IMR-90 (cell line): ENCODE results near the gene STAG1. TPM values are rescaled to one million over a fixed set of nuclear protein-coding genes. Genes with fewer than 3 reads are reported as not detected.

Source experiments
- ATAC-seq: fragments of 200-7000 bp; cut with Tn5 transposase; 2 replicates; pipeline ENCODE4 v1.9.1; 2020; ENCODE audit warnings: low read depth, mild to moderate bottlenecking, moderate library complexity
- BruUV-seq: library from RNA; stranded (reverse); fragments of 400-500 nt; replicated peaks from 2 replicates; lab custom pipeline; 2021; lab: Mats Ljungman, UMichigan
- CTCF ChIA-PET: fragments of 300-600 bp; formaldehyde crosslinking; extraction: SDS; loops from one replicate; lab custom pipeline; 2021; ENCODE audit warnings: antibody characterized with exemption; lab: Yijun Ruan, JAX
- POLR2A ChIA-PET: fragments of 300-600 bp; sonication (Branson Sonifier 250); formaldehyde crosslinking; loops from one replicate; lab custom pipeline; 2022; ENCODE audit warnings: antibody characterized with exemption; ENCODE audit not compliant: unreplicated experiment; lab: Charles Lee
- DNase-seq: peaks from one replicate; pipeline ENCODE4 v3.0.0; 2013
- H2AFZ ChIP-seq: replicated peaks from 2 replicates; pipeline ENCODE3; 2013; ENCODE audit warnings: low read length, mild to moderate bottlenecking; ENCODE audit not compliant: poor library complexity
- H2AK5ac ChIP-seq: 2 replicates; pipeline ENCODE4 v1.6.1; 2013; ENCODE audit warnings: low read depth, low read length, inconsistent platforms
- H2AK9ac ChIP-seq: replicated peaks from 2 replicates; pipeline ENCODE3; 2013; ENCODE audit warnings: mild to moderate bottlenecking, low read depth, low read length, moderate library complexity; ENCODE audit not compliant: poor library complexity
- H2BK120ac ChIP-seq: 2 replicates; pipeline ENCODE4 v1.6.1; 2013; ENCODE audit warnings: low read depth, low read length, inconsistent platforms
- H2BK15ac ChIP-seq: 3 replicates; pipeline ENCODE4 v1.6.1; 2013; ENCODE audit warnings: low read depth, low read length, inconsistent platforms
- H2BK20ac ChIP-seq: 2 replicates; pipeline ENCODE4 v1.6.1; 2013; ENCODE audit warnings: low read depth, mild to moderate bottlenecking, inconsistent platforms, low read length, moderate library complexity
- H2BK5ac ChIP-seq: 2 replicates; pipeline ENCODE4 v1.6.1; 2013; ENCODE audit warnings: mild to moderate bottlenecking, low read depth, low read length, inconsistent platforms; ENCODE audit not compliant: poor library complexity, severe bottlenecking
- H3K14ac ChIP-seq: replicated peaks from 2 replicates; pipeline ENCODE4 v1.6.1; 2013; ENCODE audit warnings: low read depth, low read length, inconsistent platforms
- H3K18ac ChIP-seq: 2 replicates; pipeline ENCODE4 v1.6.1; 2013; ENCODE audit warnings: low read depth, low read length, control low read depth
- H3K23ac ChIP-seq: 2 replicates; pipeline ENCODE4 v1.6.1; 2013; ENCODE audit warnings: low read depth, low read length, inconsistent platforms
- H3K27ac ChIP-seq: 2 replicates; pipeline ENCODE4 v1.5.1; 2013; ENCODE audit warnings: mild to moderate bottlenecking, control low read depth, low read length; ENCODE audit not compliant: insufficient read depth
- H3K27me3 ChIP-seq: 2 replicates; pipeline ENCODE4 v1.6.1; 2013; ENCODE audit warnings: low read length; ENCODE audit not compliant: control insufficient read depth, insufficient read depth
- H3K36me3 ChIP-seq: 2 replicates; pipeline ENCODE4 v1.6.1; 2013; ENCODE audit warnings: low read length, mixed read lengths; ENCODE audit not compliant: control insufficient read depth, insufficient read depth
- H3K4ac ChIP-seq: 2 replicates; pipeline ENCODE4 v1.6.1; 2013; ENCODE audit warnings: low read depth, low read length, inconsistent platforms
- H3K4me1 ChIP-seq: 2 replicates; pipeline ENCODE4 v1.6.1; 2013; ENCODE audit warnings: low read length, mixed read lengths; ENCODE audit not compliant: control insufficient read depth, insufficient read depth
- H3K4me2 ChIP-seq: 2 replicates; pipeline ENCODE4 v1.6.1; 2013; ENCODE audit warnings: low read depth, mild to moderate bottlenecking, control low read depth, low read length, moderate library complexity
- H3K4me3 ChIP-seq: 2 replicates; pipeline ENCODE4 v1.5.1; 2013; ENCODE audit warnings: low read depth, mild to moderate bottlenecking, control low read depth, low read length, moderate library complexity; ENCODE audit not compliant: insufficient read depth
- H3K56ac ChIP-seq: 2 replicates; pipeline ENCODE4 v1.6.1; 2013; ENCODE audit warnings: low read length, inconsistent platforms; ENCODE audit not compliant: insufficient read depth; ENCODE audit errors: extremely low read depth
- H3K79me1 ChIP-seq, 2 experiments: 2 replicates each; pipeline ENCODE4 v1.6.1; 2013; ENCODE audit warnings: low read length in 2 of 2, inconsistent platforms in 1 of 2, low read depth in 1 of 2
- H3K9ac ChIP-seq: 2 replicates; pipeline ENCODE4 v1.6.1; 2013; ENCODE audit warnings: low read depth, low read length, control low read depth
- H3K9me1 ChIP-seq: 2 replicates; pipeline ENCODE4 v1.6.1; 2013; ENCODE audit warnings: low read length, inconsistent platforms; ENCODE audit not compliant: insufficient read depth
- H3K9me3 ChIP-seq: 2 replicates; pipeline ENCODE4 v1.6.1; 2013; ENCODE audit warnings: low read length; ENCODE audit not compliant: control insufficient read depth, insufficient read depth
- H4K20me1 ChIP-seq: 2 replicates; pipeline ENCODE4 v1.6.1; 2013; ENCODE audit warnings: low read length, inconsistent platforms; ENCODE audit not compliant: insufficient read depth
- H4K5ac ChIP-seq: 2 replicates; pipeline ENCODE4 v1.6.1; 2013; ENCODE audit warnings: mild to moderate bottlenecking, low read depth, low read length, control low read depth
- H4K8ac ChIP-seq, 2 experiments: 2 replicates each; pipeline ENCODE4 v1.6.1; 2013; ENCODE audit warnings: low read depth in 2 of 2, low read length in 2 of 2, control low read depth in 1 of 2, inconsistent platforms in 1 of 2
- H4K91ac ChIP-seq: 2 replicates; pipeline ENCODE4 v1.6.1; 2013; ENCODE audit warnings: low read depth, low read length, inconsistent platforms; ENCODE audit not compliant: insufficient read depth
- BHLHE40 ChIP-seq: fragments of 150-350 bp; IDR thresholded peaks from 2 replicates; pipeline ENCODE4 v1.6.1; 2016; ENCODE audit warnings: mild to moderate bottlenecking, low read depth, low read length
- CEBPB ChIP-seq: IDR thresholded peaks from 2 replicates; pipeline ENCODE4 v1.6.1; 2012; ENCODE audit warnings: low read depth, low read length, improper control_type of control experiment
- CTCF ChIP-seq: conservative IDR thresholded peaks from 2 replicates; pipeline ENCODE4 v1.5.1; 2012; ENCODE audit warnings: mild to moderate bottlenecking, low read depth, low read length, improper control_type of control experiment
- FOS ChIP-seq: fragments of 150-350 bp; IDR thresholded peaks from 2 replicates; pipeline ENCODE4 v1.6.1; 2016; ENCODE audit warnings: low read depth, low read length
- MAFK ChIP-seq: IDR thresholded peaks from 2 replicates; pipeline ENCODE4 v1.6.1; 2012; ENCODE audit warnings: low read depth, low read length, improper control_type of control experiment
- MAZ ChIP-seq: IDR thresholded peaks from 2 replicates; pipeline ENCODE4 v1.6.1; 2012; ENCODE audit warnings: low read depth, mild to moderate bottlenecking, low read length, improper control_type of control experiment, moderate library complexity, borderline replicate concordance
- POLR2A ChIP-seq: IDR thresholded peaks from 2 replicates; pipeline ENCODE4 v1.6.1; 2012; ENCODE audit warnings: mild to moderate bottlenecking, low read depth, low read length
- RAD21 ChIP-seq: IDR thresholded peaks from 2 replicates; pipeline ENCODE4 v1.6.1; 2012; ENCODE audit warnings: low read length, improper control_type of control experiment
- SMC3 ChIP-seq: fragments of 150-350 bp; IDR thresholded peaks from 2 replicates; pipeline ENCODE4 v1.6.1; 2016; ENCODE audit warnings: low read depth, mild to moderate bottlenecking, antibody characterized with exemption, low read length, moderate library complexity
- dilution Hi-C: fragments of 300-500 bp; cut with HindIII; formaldehyde crosslinking; loops from one replicate; pipeline ENCODE4 v1.14.3; 2018; ENCODE audit warnings: low sequenced_read_pairs; ENCODE audit not compliant: unreplicated experiment
- in situ Hi-C: fragments of 300-500 bp; cut with MboI; formaldehyde crosslinking; loops from 3 replicates; pipeline ENCODE4 v1.14.3; 2019; ENCODE audit warnings: low sequenced_read_pairs, inconsistent platforms, mixed read lengths
- intact Hi-C: fragments of 100-400 bp; cut with micrococcal nuclease; formaldehyde crosslinking; loops from 2 replicates; pipeline ENCODE4 v1.10.0; 2022
- polyA plus RNA-seq, 3 experiments: library from polyadenylated mRNA; depleted of rRNA; stranded (reverse); fragments of >200 nt; gene quantifications; 2 replicates each; pipeline ENCODE4 v1.2.3, GENCODE V29; 2012; ENCODE audit warnings: low replicate concordance in 1 of 3
- total RNA-seq: library from RNA; depleted of rRNA; stranded (reverse); fragments of >200 nt; gene quantifications from 2 replicates; pipeline ENCODE4 v1.2.3, GENCODE V29; 2012

STAG1 gene
- total and polyA plus RNA-seq, 2 of the 4 experiments (the other 2 are of a cell fraction): 9.6 to 32.3 TPM

- H2BK120ac ChIP-seq: no peak overlapping the region
- H3K4ac ChIP-seq: no peak overlapping the region
- H4K8ac ChIP-seq: peak overlapping the region in 1 of 2 experiments; percentile 17; a peak in 2 of 4 replicates
- 0 out of 2 replicates have a peak, but pooled peaks cover 1% of the 10 kb centered on the region for H3K36me3 ChIP-seq
- no peak overlapping the region for H3K23ac ChIP-seq
- no peak overlapping the region for H4K91ac ChIP-seq
- no peaks in the 10 kb centered on the region for H4K20me1 ChIP-seq
- no peaks in the 10 kb centered on the region for H3K9me1 ChIP-seq
- no peak overlapping the region for H2AFZ ChIP-seq
- H3K9ac ChIP-seq: no peak overlapping the region
- no peak overlapping the region for H3K56ac ChIP-seq
- no peak overlapping the region for H3K27ac ChIP-seq
- H3K14ac ChIP-seq: no peak overlapping the region
- H3K4me1 ChIP-seq: peaks cover 13% of the 10 kb centered on the region
- DNase-seq (peak; percentile 55), ATAC-seq (peak; percentile 30; the same call in 1 of the 2 replicates)
- no peak overlapping the region for H2AK5ac ChIP-seq
- no peak overlapping the region for H2BK20ac ChIP-seq
- H3K4me3 ChIP-seq: no peak overlapping the region
- H2BK15ac ChIP-seq: no peak overlapping the region
- CTCF ChIA-PET: interaction anchor here (4.4 kb wide), 1 partner anchor 205 kb away, joined by 35 read pairs; the partner anchor contains the start of gene STAG1
- no peak overlapping the region for H3K4me2 ChIP-seq
- intact Hi-C loops: loop anchor here (5.0 to 10.0 kb wide), 2 partner anchors 465 to 472 kb away; no protein-coding TSS in a partner anchor
- dilution Hi-C loops: no loop called here
- peaks cover 8 to 43% of the 10 kb centered on the region in 2 experiments for H3K79me1 ChIP-seq
- H2BK5ac ChIP-seq: peak overlapping the region; percentile 51
- H3K27me3 ChIP-seq: no peaks in the 10 kb centered on the region
- H3K18ac ChIP-seq: no peak overlapping the region
- POLR2A ChIA-PET: no interaction called here
- no TSS peak for BruUV-seq
- in situ Hi-C loops: no loop called here
- H2AK9ac ChIP-seq: no peak overlapping the region
- H3K9me3 ChIP-seq: no peaks in the 10 kb centered on the region
- no peak for TF ChIP-seq FOS
- no peak for TF ChIP-seq POLR2A
- no peak for TF ChIP-seq MAFK
- TF ChIP-seq CTCF: no peak
- TF ChIP-seq MAZ: no peak
- no peak for TF ChIP-seq BHLHE40
- no peak for TF ChIP-seq CEBPB
- TF ChIP-seq SMC3: no peak
- no peak for TF ChIP-seq RAD21
- H4K5ac ChIP-seq: no peak overlapping the region; the same call in 1 of the 2 replicates
Observed at GRCh38 chr3:136547293-136547692, 204.9 kb downstream of the STAG1 start.
